ENCODE measurements around the gene ELP2. TPM values are rescaled to one million over a fixed set of nuclear protein-coding genes. Genes with fewer than 3 reads are reported as not detected.

ELP2 gene
- polyA plus RNA-seq, 1 of the 3 experiments (the other 2 are of a cell fraction): 38.3 TPM

- CTCF ChIA-PET: interaction anchor here (0.6 to 7.7 kb wide), 4 partner anchors 9 to 188 kb away, joined by 3 to 136 read pairs (median 8); no protein-coding TSS in a partner anchor
- H3K27ac ChIP-seq (ENCODE audit: low read depth in 2 of 2, low read length in 1 of 2): no peak overlapping the region
- no peaks in the 10 kb centered on the region for H3K27me3 ChIP-seq (ENCODE audit: insufficient read depth)
- no peaks in the 10 kb centered on the region for H3K4me1 ChIP-seq (ENCODE audit: control insufficient read depth in 1 of 2, insufficient read depth in 2 of 2, low read depth in 1 of 2, low read length in 1 of 2)
- no peak overlapping the region for H2AFZ ChIP-seq (ENCODE audit: low read depth)
- H3K9me3 ChIP-seq: no peaks in the 10 kb centered on the region
- POLR2A ChIA-PET: no interaction called here
- H3F3A ChIP-seq (replicated peaks; ENCODE audit: insufficient read depth): no peaks in the 10 kb centered on the region
- H3K4me3 ChIP-seq (ENCODE audit: low read depth in 2 of 2, low read length in 1 of 2): no peak overlapping the region
- H3K4me2 ChIP-seq: no peak overlapping the region
- H3K79me2 ChIP-seq (ENCODE audit: insufficient read depth): no peaks in the 10 kb centered on the region
- no peak overlapping the region for H3K9ac ChIP-seq
- no peaks in the 10 kb centered on the region for H3K9me2 ChIP-seq
- no peaks in the 10 kb centered on the region for H4K20me1 ChIP-seq (ENCODE audit: insufficient read depth)
- no peaks in the 10 kb centered on the region for H3K36me3 ChIP-seq (replicated peaks in 1 of 2; ENCODE audit: control insufficient read depth in 1 of 2, insufficient read depth in 2 of 2, low read length in 1 of 2)
- TF ChIP-seq MXI1 (IDR thresholded peaks at IDR 0.05; ENCODE audit: low read depth, low read length): no peak
- TF ChIP-seq FOXM1 (IDR thresholded peaks at IDR 0.05; ENCODE audit: low read depth): no peak
- no peak for TF ChIP-seq NRF1 (IDR thresholded peaks at IDR 0.05; ENCODE audit: low read depth, low read length)
- TF ChIP-seq USF1 (IDR thresholded peaks at IDR 0.05; ENCODE audit: borderline replicate concordance, low read depth): no peak
- TF ChIP-seq ELF1 (IDR thresholded peaks at IDR 0.05): no peak
- no peak for TF ChIP-seq PBX3 (IDR thresholded peaks at IDR 0.05)
- TF ChIP-seq REST (IDR thresholded peaks at IDR 0.05; ENCODE audit: low read depth, low read length): no peak
- no peak for DNase-seq
Observed at GRCh38 chr18:36096955-36097354, 32.7 kb upstream of the ELP2 start.

- TF ChIP-seq FOXM1 (IDR thresholded peaks at IDR 0.05; ENCODE audit: low read depth) (no peak), GATA2 (CRISPR knock-in tag; IDR thresholded peaks at IDR 0.05) (peak; percentile 90), TCF12 (IDR thresholded peaks at IDR 0.05) (no peak), RCOR1 (IDR thresholded peaks at IDR 0.05; ENCODE audit: low read length) (peak; percentile 82; the same call in 1 of the 2 replicates), EP300 (IDR thresholded peaks at IDR 0.05; ENCODE audit: borderline replicate concordance in 1 of 2, low read depth in 1 of 2, low read length in 1 of 2) (peak in 1 of 2 experiments; percentile 87; a peak in 2 of 4 replicates), NFIC (IDR thresholded peaks at IDR 0.05; ENCODE audit: borderline replicate concordance) (no peak), CHD2 (IDR thresholded peaks at IDR 0.05; ENCODE audit: low read length, partially characterized antibody) (peak; percentile 37), REST (IDR thresholded peaks at IDR 0.05; ENCODE audit: low read depth, low read length) (no peak)
- Histone ChIP-seq H3K4me2 (no peak overlapping the region), H3K27me3 (ENCODE audit: insufficient read depth) (no peaks in the 10 kb centered on the region), H3K9ac (no peak overlapping the region), H2AFZ (ENCODE audit: low read depth) (no peak overlapping the region), H3K4me1 (ENCODE audit: control insufficient read depth in 1 of 2, insufficient read depth in 2 of 2, low read depth in 1 of 2, low read length in 1 of 2) (no peaks in the 10 kb centered on the region), H3K36me3 (replicated peaks in 1 of 2; ENCODE audit: control insufficient read depth in 1 of 2, insufficient read depth in 2 of 2, low read length in 1 of 2) (no peaks in the 10 kb centered on the region), H3K9me2 (no peaks in the 10 kb centered on the region), H4K20me1 (ENCODE audit: insufficient read depth) (no peaks in the 10 kb centered on the region), H3K79me2 (ENCODE audit: insufficient read depth) (no peaks in the 10 kb centered on the region), H3K9me3 (peaks cover 6% of the 10 kb centered on the region; the same call in 1 of the 2 replicates), H3K27ac (ENCODE audit: low read depth in 2 of 2, low read length in 1 of 2) (no peak overlapping the region; a peak in 1 of 4 replicates), H3F3A (replicated peaks; ENCODE audit: insufficient read depth) (no peaks in the 10 kb centered on the region), H3K4me3 (ENCODE audit: low read depth in 2 of 2, low read length in 1 of 2) (no peak overlapping the region)
- peak; percentile 34 for DNase-seq
- ChIA-PET CTCF (interaction anchor here (1.0 to 7.7 kb wide), 4 partner anchors 13 to 185 kb away, joined by 3 to 136 read pairs (median 6); partner anchors contain the start of gene SLC39A6), POLR2A (no interaction called here)
Observed at GRCh38 chr18:36099311-36099710, 30.4 kb upstream of the ELP2 start.
